Astrocyte of the hippocampus (primary cell): Measurements from ENCODE around the gene SETD3.

Experiments used
- DNase-seq: peaks from one replicate; pipeline ENCODE4 v3.0.0; 2011; ENCODE audit warnings: low read depth, low spot score

The SETD3 gene

DNA sequence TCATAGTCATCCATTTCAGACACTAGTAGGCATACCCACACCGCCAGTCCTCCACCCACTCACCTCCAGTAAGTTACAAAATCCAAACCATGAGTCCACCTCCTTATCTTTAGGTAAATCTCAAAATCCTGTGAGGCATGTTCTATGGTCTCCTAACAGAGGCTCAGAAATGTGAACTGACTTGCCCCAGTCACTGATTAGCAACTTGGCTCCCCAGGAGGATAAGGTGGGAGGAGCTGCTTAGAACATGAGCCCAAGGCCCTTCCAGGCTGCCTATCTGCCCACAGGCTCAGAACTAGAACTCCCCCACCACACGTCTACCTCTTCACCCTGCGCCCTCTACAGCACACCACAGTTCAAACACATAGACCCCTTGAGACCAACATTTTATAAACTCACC is 19.9 kb downstream of the SETD3 start:
- no peak for DNase-seq

GRCh38 chr14:99459481-99460100 is 21.1 kb downstream of the SETD3 start:
- no peak for DNase-seq

- DNase-seq: no peak
Observed at GRCh38 chr14:99454246-99454645, 26.4 kb downstream of the SETD3 start.

GRCh38 chr14:99452968-99453367 is 27.7 kb downstream of the SETD3 start:
- no peak for DNase-seq

- DNase-seq: no peak
Observed at GRCh38 chr14:99451234-99451633, 29.4 kb downstream of the SETD3 start.

- no peak for DNase-seq
Observed at GRCh38 chr14:99450266-99450665, 30.4 kb downstream of the SETD3 start.

DNA sequence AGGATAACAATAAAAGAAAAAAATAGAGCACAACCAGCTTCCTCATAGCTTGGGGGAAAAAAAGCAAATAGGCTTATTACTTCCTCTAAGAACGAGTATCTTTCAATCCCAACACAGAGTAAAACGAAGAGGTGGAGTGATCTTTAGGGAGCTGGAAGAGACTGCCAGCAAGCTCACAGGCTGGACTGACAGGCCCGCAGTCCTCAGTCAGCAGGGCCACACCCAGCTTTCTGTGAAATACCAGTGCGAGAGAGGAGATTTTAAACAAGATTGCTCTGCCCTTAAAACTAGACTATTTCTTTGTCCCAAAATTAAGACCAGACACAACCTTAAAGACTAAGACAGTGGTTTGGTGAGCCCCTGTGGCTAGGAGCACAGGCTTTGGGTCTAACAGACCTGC is 32.9 kb downstream of the SETD3 start:
- no peak for DNase-seq

DNA sequence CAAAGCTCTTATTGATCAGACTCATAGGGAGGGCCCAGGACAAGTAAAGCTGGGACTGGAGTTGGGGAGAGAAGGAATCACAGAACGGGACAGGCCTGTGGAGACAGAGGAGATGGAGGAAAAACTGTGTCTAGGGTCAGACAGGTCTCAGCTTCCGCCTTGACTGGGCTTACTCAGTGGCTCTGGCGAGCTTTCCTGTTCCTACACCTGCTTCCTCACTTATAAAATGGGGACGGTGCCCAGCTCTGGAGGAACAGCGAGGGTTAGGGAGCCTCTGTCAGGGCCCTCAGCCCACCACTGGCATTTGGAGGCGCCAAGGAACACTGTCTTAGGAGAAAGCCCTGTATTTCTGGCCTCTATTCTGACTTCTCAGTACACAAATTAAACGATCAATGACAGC is 34.7 kb downstream of the SETD3 start:
- no peak for DNase-seq

DNA sequence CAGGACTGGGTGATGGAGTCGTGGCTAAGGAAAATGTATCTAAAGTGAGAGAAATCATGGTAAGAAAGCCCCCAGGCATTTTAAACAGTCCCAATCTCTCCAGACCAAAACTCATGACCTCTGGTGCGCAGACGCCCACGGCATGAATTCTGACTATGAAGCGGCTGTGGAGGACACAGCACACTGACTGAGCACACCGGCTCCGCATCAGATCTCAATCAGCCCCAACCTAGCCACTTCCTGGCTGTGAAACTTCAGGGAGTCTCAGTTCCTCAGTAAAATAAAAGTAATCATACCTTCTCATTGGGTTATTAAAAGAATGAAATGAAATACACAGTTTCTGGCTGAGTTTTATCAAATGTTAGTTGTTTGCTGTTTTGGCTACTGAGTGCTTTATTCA is 38.7 kb downstream of the SETD3 start:
- DNase-seq: no peak

- no peak for DNase-seq
Observed at GRCh38 chr14:99441157-99441870, 39.3 kb downstream of the SETD3 start.

- DNase-seq: no peak
Observed at GRCh38 chr14:99440278-99440677, 40.4 kb downstream of the SETD3 start.

- DNase-seq: no peak
Observed at GRCh38 chr14:99437706-99438105, 43.0 kb downstream of the SETD3 start.

GRCh38 chr14:99436247-99437180 is 44.1 kb downstream of the SETD3 start:
- peak; percentile 26 for DNase-seq

DNA sequence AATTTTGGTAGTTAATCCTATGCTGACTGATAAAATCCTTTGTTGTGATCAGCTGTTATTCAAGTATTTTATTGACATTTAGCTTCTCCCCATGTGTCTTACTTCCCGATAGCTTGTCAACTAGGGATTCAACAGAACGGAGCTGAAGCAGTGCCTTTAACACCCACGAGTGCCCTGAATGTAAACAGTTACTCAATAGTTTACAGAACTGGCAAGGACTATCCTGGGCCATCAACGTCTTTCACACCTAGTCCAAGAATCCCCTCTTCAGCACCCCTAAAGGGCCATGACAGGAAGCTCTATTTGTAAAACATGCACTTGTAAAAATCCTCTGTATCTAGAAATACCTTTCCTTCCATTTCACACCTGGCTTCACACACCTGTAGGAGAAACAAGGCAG is 45.3 kb downstream of the SETD3 start:
- DNase-seq: no peak

DNA sequence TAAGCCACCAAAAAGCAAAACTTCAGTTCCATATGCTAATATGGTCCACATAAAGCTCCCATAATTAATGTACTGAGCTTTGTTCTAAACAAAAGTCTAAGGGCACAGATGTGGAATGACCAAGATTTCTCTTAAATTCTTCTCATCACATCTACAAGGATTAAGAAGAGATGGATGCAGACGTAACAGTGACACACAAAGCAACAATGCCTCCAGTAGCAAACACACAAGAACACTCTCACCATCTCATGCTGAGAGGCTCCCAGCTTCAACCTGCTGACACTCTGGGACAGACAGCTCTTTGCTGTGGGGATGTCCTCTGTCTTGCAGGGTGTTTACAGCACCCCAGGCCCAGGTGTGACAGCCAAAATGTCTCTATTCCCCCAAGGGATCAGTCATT is 48.2 kb downstream of the SETD3 start:
- DNase-seq: no peak

DNA sequence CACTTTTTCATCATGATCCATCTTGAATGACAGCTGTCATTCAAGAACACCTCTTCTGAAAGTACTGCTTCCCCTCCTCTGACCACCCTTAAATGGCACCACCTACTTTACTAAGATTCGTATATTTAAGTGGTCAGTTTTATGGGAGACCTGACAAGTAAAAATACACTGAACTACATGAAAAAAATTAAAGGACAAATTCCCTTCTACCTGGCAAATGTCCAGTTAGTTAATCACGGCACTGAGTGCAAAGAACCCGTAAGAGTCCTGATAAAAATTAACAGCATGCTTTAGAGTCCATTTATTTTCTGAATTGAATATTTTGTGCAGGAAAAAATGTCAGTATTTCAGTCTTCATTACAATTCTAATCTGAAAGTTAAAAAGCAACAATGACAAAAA is 48.7 kb downstream of the SETD3 start:
- no peak for DNase-seq

DNA sequence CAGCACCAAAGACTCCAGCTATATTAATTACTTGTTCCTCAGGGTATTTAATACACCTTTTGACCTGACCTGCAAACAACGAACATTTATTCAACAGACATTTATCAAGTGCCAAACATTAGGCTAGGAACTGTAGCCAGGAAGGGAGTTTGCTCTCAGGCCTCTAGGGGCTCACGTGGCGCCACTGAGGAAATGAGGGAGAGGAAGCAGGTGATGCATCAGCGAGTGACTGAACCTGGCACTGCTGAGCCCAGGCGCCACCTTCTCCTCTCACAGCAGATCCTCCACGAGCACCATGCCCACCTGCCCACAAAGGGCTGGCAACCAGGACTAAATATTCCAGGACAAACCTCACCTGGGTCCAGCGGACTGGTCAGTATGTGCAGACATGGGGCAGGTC is 50.2 kb downstream of the SETD3 start:
- DNase-seq: peak; percentile 16

GRCh38 chr14:99427632-99428300 is 52.9 kb downstream of the SETD3 start:
- peak; percentile 17 for DNase-seq

DNA sequence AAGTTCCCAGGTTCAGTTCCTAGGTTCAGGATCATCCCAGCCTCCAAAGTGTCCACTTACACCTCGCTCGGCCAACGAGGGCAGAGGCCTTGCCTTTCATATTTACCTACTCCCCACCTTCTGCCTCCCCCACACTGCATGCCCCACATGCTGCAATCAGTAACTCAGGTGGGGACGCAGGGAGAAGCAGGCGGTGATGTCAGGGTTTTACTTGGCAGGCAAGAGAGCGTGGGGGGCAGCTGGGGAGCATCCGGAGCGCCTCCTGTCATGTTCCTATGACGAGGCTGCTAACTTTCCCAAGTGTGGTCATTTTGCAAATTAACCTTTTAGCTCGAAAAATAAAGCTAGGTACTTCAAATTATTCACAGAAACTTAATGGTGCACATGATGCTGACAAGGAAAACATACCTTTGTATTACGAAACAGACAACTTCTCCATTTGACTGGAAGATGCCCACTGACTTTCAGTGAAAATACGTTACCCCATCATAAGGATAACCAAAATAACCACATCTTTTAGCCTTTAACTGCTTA is 53.8 kb downstream of the SETD3 start:
- DNase-seq: no peak

GRCh38 chr14:99426265-99426664 is 54.4 kb downstream of the SETD3 start:
- no peak for DNase-seq

- no peak for DNase-seq
Observed at GRCh38 chr14:99425272-99425681, 55.4 kb downstream of the SETD3 start.
